Urinary bladder (tissue), 4 donors: ENCODE data around the gene RPAIN. TPM values are rescaled to one million over a fixed set of nuclear protein-coding genes. Genes with fewer than 3 reads are reported as not detected.
A peak's percentile ranks its signal among the peaks of the same experiment; 100 is the strongest.

Experiments
- DNase-seq: peaks from one replicate; pipeline ENCODE4 v3.0.0-alpha.2; 2015; ENCODE audit errors: extremely low spot score
- H3K27ac ChIP-seq: one replicate; pipeline ENCODE4 v1.5.1; 2013; ENCODE audit warnings: low read depth, mild to moderate bottlenecking, moderate library complexity
- H3K36me3 ChIP-seq: one replicate; pipeline ENCODE4 v1.6.1; 2013; ENCODE audit warnings: mild to moderate bottlenecking, moderate library complexity; ENCODE audit not compliant: insufficient read depth
- H3K4me1 ChIP-seq: one replicate; pipeline ENCODE4 v1.6.1; 2013; ENCODE audit warnings: mild to moderate bottlenecking, moderate library complexity; ENCODE audit not compliant: insufficient read depth
- H3K4me3 ChIP-seq: one replicate; pipeline ENCODE4 v1.5.1; 2013; ENCODE audit warnings: low read depth, low read length
- WGBS: extraction: QIAGEN DNeasy Blood & Tissue Kit; methylation state at CpG from one replicate; pipeline ENCODE4 v1.1.7; 2013; 5-methylcytosine and 5-hydroxymethylcytosine counted together
- polyA plus RNA-seq: library from polyadenylated mRNA; stranded (reverse); fragments of 200-250 nt; gene quantifications from one replicate; pipeline ENCODE4 v1.2.3, GENCODE V29; 2013
- total RNA-seq: library from RNA; depleted of rRNA; stranded (reverse); fragments of >200 nt; gene quantifications from one replicate; pipeline ENCODE4 v1.2.3, GENCODE V29; 2014
- donor health status: healthy with polysubstance abuse.
- donor health status: healthy.

RPAIN gene
- total RNA-seq = 31.5 TPM
- 29.7 TPM for polyA plus RNA-seq

- under 1% methylated on average over 41 of the region's 41 CpGs for WGBS
- Histone ChIP-seq H3K4me1 (no peaks in the 10 kb centered on the region), H3K36me3 (peaks cover 5% of the 10 kb centered on the region), H3K4me3 (peak within 1 kb of the TSS; percentile 77), H3K27ac (peak within 1 kb of the TSS; percentile 77)
- no peak for DNase-seq
These were observed at the start of gene RPAIN for GRCh38 chr17:5419959-5420653. TSS of gene RPAIN (plus strand) at chr17:5420182. CDS start at chr17:5420211, 29 bp downstream.

- WGBS = 93% methylated on average over 4 of the region's 4 CpGs
- H3K36me3 ChIP-seq = peaks cover 7% of the 10 kb centered on the region
- DNase-seq = no peak
- no peaks in the 10 kb centered on the region for H3K4me1 ChIP-seq
- no peak overlapping the region for H3K4me3 ChIP-seq
- no peak overlapping the region for H3K27ac ChIP-seq
These were observed 49.6 kb upstream of the RPAIN start for GRCh38 chr17:5370411-5370810.

- Histone ChIP-seq H3K27ac (no peak overlapping the region), H3K36me3 (peaks cover 6% of the 10 kb centered on the region), H3K4me3 (no peak overlapping the region), H3K4me1 (no peaks in the 10 kb centered on the region)
- DNase-seq = no peak
- WGBS = 71% methylated on average over 6 of the region's 6 CpGs
These were observed 46.9 kb upstream of the RPAIN start for GRCh38 chr17:5373112-5373511.

DNA sequence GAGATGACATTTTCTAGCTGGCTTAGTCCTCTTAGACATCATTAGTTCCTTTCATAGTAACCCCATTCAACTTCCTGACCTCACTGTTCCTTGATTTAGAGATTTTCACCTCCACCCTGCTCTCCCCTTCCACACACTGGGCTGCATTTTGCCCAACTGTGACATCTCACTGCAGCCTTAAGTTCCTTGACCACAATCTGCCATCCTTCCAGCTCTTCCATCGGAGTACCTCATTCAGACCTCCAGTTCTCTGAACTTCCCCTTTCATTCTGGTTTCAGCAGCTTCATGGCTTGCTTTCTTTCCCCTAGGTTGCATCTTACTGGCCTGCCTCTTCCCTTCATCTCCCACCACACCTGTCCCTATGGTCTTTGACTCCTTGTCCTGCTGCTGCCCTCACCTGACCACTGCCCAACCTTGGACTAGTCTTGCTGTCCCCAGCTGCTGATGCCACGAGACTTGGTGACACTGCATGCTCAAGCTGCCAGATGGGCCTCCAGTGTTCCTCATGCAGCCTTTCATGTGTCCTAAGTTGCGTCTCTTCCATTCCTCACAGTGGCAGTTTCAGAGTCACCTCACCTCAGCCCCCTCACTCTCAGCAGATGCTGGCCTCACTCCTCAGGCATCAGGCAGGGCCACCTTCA lies 41.3 kb upstream of the RPAIN start:
- Histone ChIP-seq H3K27ac (no peak overlapping the region), H3K4me3 (no peak overlapping the region), H3K4me1 (no peaks in the 10 kb centered on the region), H3K36me3 (peaks cover 10% of the 10 kb centered on the region)
- DNase-seq = no peak
- WGBS = 87% methylated on average over 3 of the region's 3 CpGs

DNA sequence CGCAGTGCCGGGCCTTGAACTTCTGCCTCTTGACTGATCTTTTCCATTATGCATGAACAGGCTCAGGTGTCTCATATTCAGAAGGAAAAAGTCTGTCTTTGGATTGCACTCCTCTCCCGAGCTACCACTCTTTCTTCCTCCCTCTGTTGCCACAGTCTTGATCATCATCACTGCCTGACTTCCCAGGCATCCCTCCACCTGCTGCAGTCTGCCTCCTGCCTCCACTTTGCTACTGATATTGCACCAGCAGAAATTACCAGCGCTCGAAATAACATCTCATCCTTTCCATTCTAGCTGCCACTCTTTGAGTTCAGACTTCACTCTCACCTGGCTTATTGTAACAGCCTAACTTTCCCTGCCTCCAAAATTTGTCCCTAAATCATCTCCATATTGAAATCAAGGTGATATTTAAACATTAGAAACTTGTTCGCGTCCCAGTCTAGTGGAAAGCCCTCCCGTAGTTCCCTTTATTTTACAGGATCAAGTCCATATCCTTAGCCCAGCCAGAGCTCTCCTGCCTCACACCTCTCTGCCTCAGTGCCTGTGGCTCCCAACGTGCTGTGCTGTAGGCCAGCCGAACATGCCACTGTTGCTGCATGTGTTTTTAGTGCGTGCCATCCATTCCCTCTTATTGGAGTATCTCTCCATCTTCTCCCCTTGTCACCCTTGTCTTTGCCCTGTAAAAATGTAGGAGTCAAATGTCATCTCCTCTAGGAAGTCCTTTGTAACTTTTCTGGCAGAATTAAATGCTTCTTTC lies 40.5 kb upstream of the RPAIN start:
- no peak for DNase-seq
- H3K4me3 ChIP-seq = no peak overlapping the region
- no peaks in the 10 kb centered on the region for H3K4me1 ChIP-seq
- no peak overlapping the region for H3K27ac ChIP-seq
- WGBS = 92% methylated on average over 11 of the region's 11 CpGs
- peaks cover 13% of the 10 kb centered on the region for H3K36me3 ChIP-seq

DNA sequence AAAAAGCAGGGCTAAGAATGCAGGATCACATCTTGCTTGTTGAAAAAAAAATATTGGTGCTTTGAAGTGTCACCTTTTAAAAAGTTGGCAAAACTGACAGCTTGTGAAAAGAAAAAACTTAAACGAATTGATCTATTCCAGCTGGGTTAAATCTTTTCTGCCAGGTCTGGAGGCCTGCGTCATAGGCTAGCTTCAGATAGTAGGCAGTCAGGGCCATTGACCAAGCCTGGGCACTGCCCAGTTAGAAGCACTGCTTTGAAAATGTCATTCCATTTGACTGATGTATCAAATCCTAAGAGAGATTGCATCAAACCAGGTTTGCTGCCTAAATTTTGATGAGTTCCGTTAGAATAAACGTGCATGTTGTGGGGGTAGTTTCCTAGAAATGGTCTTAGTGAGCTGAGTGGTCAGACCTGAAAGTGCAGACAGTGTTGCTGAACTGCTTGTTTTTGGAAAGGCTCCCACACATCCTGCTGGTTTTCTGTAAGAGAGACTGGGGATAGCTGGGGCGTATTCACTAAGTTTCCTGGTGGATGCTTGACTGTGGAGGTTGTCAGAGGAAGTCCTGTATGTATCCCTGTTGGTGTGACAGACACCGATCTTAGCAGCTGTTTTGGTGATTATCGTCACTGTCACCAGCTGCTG lies 39.4 kb upstream of the RPAIN start:
- Histone ChIP-seq H3K27ac (no peak overlapping the region), H3K4me1 (no peaks in the 10 kb centered on the region), H3K36me3 (peaks cover 10% of the 10 kb centered on the region), H3K4me3 (no peak overlapping the region)
- DNase-seq = no peak
- 74% methylated on average over 7 of the region's 7 CpGs for WGBS

GRCh38 chr17:5381542-5381941 lies 38.4 kb upstream of the RPAIN start:
- no peak overlapping the region for H3K27ac ChIP-seq
- 91% methylated on average over 4 of the region's 4 CpGs for WGBS
- DNase-seq = no peak
- H3K4me1 ChIP-seq = no peaks in the 10 kb centered on the region
- no peak overlapping the region for H3K4me3 ChIP-seq
- peaks cover 11% of the 10 kb centered on the region for H3K36me3 ChIP-seq

DNA sequence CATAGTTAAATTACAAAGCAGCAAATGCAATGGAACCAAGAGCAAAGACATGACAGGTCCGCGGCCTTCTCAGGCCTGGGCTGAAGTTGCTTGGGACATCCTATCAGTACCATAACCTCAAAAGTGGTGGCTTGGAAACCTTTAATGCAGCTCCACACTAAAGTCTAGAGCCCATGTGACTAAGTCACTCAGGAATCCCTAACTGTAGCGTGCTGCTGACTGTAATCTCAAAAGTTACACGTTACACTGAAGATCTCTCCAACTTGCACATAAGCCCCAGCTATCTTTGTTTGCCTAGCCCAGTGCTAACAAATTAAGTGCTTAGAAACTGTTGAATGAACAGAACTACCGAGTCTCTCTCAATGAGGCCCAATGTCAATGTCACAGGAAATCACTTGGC lies 28.3 kb upstream of the RPAIN start:
- no peak overlapping the region for H3K27ac ChIP-seq
- no peaks in the 10 kb centered on the region for H3K4me1 ChIP-seq
- H3K36me3 ChIP-seq = peaks cover 11% of the 10 kb centered on the region
- 91% methylated on average over 5 of the region's 5 CpGs for WGBS
- DNase-seq = no peak
- no peak overlapping the region for H3K4me3 ChIP-seq

GRCh38 chr17:5396612-5397011 lies 23.4 kb upstream of the RPAIN start:
- WGBS = 93% methylated on average over 2 of the region's 2 CpGs
- Histone ChIP-seq H3K27ac (no peak overlapping the region), H3K4me3 (no peak overlapping the region), H3K36me3 (no peaks in the 10 kb centered on the region), H3K4me1 (no peaks in the 10 kb centered on the region)
- no peak for DNase-seq

GRCh38 chr17:5399767-5400166 lies 20.2 kb upstream of the RPAIN start:
- no peaks in the 10 kb centered on the region for H3K4me1 ChIP-seq
- H3K27ac ChIP-seq = no peak overlapping the region
- no peak for DNase-seq
- no peak overlapping the region for H3K4me3 ChIP-seq
- peaks cover 2% of the 10 kb centered on the region for H3K36me3 ChIP-seq
- WGBS = 90% methylated on average over 6 of the region's 6 CpGs

DNA sequence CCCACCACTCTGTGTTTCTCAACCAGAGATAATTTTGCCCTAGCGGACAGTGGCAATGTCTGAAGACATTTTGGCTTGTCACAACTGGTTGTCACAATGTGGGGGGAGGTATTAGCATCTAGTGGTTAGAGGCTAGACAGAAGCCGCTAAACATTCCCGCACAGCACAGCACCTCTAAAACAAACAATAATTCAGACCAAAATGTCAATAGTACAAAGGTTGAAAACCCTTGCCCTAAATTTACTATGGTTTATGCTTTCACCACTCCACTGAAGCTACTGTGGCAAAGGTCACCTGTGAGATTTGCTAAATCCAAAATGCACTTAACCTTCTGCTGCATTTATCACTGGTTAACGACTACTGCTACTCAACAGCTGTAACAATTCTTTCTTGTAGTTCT lies 14.6 kb upstream of the RPAIN start:
- Histone ChIP-seq H3K4me3 (no peak overlapping the region), H3K4me1 (no peaks in the 10 kb centered on the region), H3K36me3 (peaks cover 9% of the 10 kb centered on the region), H3K27ac (no peak overlapping the region)
- no peak for DNase-seq
- 89% methylated on average over 4 of the region's 4 CpGs for WGBS

DNA sequence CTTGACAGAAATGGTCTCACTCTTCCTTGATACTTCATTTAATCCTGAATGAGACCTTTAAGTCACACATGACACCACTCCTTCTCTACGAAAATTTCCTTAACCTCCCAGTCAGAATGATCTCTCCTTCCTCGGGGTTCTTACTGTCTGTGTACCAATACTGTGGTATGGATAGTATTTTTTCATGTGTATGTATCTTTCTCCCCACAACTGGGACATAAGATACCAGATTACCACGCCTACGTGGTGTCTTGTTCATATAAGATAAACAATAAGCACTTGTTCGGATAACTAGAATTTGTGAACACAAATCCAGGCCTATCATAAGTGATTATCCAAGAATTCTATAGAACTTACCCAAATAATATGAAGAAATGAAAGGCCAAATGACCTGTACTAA lies 11.8 kb upstream of the RPAIN start:
- DNase-seq = no peak
- no peaks in the 10 kb centered on the region for H3K4me1 ChIP-seq
- H3K36me3 ChIP-seq = peaks cover 13% of the 10 kb centered on the region
- H3K4me3 ChIP-seq = no peak overlapping the region
- H3K27ac ChIP-seq = no peak overlapping the region
- WGBS = 92% methylated on average over 5 of the region's 5 CpGs

- no peak for DNase-seq
- H3K4me1 ChIP-seq = no peaks in the 10 kb centered on the region
- peaks cover 11% of the 10 kb centered on the region for H3K36me3 ChIP-seq
- no peak overlapping the region for H3K27ac ChIP-seq
- H3K4me3 ChIP-seq = no peak overlapping the region
- 93% methylated on average over 7 of the region's 7 CpGs for WGBS
These were observed 9.2 kb upstream of the RPAIN start for GRCh38 chr17:5410594-5411272.
